CD14-positive monocyte (primary cell): ENCODE results near the gene SPATA31C2. TPM values are rescaled to one million over a fixed set of nuclear protein-coding genes. Genes with fewer than 3 reads are reported as not detected.
A peak's percentile ranks its signal among the peaks of the same experiment; 100 is the strongest.
"Not testable (repeated sequence)": the region's sequence is repeated elsewhere in the genome, so short reads cannot be mapped to it uniquely, and the experiment has no call there.

Experiments used
- DNase-seq, 3 donors: peaks; one replicate each; pipeline ENCODE4 v3.0.0-alpha.2; 2011 to 2022
- H2AFZ ChIP-seq: 2 replicates; pipeline ENCODE4 v1.6.0; 2012; ENCODE audit warnings: mild to moderate bottlenecking, low read depth, low read length, inconsistent platforms; ENCODE audit not compliant: insufficient read depth, poor library complexity, severe bottlenecking
- H3K27ac ChIP-seq, 2 donors: 1 replicate in 1 of 2; 2 replicates in 1 of 2; pipeline ENCODE4 v1.5.1; 2012 to 2013; ENCODE audit warnings: low read length in 2 of 2, control low read depth in 1 of 2, inconsistent platforms in 1 of 2, low read depth in 1 of 2, mild to moderate bottlenecking in 1 of 2
- H3K27me3 ChIP-seq, 2 donors: one replicate each; pipeline versions ENCODE4 v1.6.0 to v1.6.1; 2011 to 2013; ENCODE audit warnings: low read length in 2 of 2; ENCODE audit not compliant: control insufficient read depth in 2 of 2, insufficient read depth in 2 of 2
- H3K36me3 ChIP-seq, 2 donors: replicated peaks in 1 of 2; 1 replicate in 1 of 2; 2 replicates in 1 of 2; pipeline versions ENCODE4 v1.5.1 to v1.6.1; 2012 to 2013; ENCODE audit warnings: low read length in 2 of 2, control low read depth in 1 of 2, inconsistent platforms in 1 of 2, mild to moderate bottlenecking in 1 of 2; ENCODE audit not compliant: insufficient read depth in 2 of 2, control insufficient read depth in 1 of 2
- H3K4me1 ChIP-seq, 2 donors: 1 replicate in 1 of 2; 2 replicates in 1 of 2; pipeline versions ENCODE4 v1.5.1 to v1.6.1; 2012 to 2013; ENCODE audit warnings: low read length in 2 of 2, control low read depth in 1 of 2, inconsistent platforms in 1 of 2, mild to moderate bottlenecking in 1 of 2, moderate library complexity in 1 of 2; ENCODE audit not compliant: insufficient read depth in 2 of 2, control insufficient read depth in 1 of 2
- H3K4me2 ChIP-seq: replicated peaks from 2 replicates; pipeline ENCODE3; 2012; ENCODE audit warnings: low read length, moderate library complexity, mild to moderate bottlenecking; ENCODE audit not compliant: poor library complexity, severe bottlenecking; ENCODE audit errors: extremely low read depth
- H3K4me3 ChIP-seq, 3 experiments: fragments of 200-600 bp in 1 of 3; sonication (generic) in 1 of 3; replicated peaks in 1 of 3; 1 replicate in 2 of 3; 2 replicates in 1 of 3; pipeline ENCODE4 v1.5.1; 2011 to 2013; ENCODE audit warnings: low read length in 3 of 3, mild to moderate bottlenecking in 3 of 3, control low read depth in 2 of 3, low read depth in 2 of 3, inconsistent platforms in 1 of 3, moderate library complexity in 1 of 3
- H3K79me2 ChIP-seq: 2 replicates; pipeline ENCODE4 v1.6.0; 2012; ENCODE audit warnings: mild to moderate bottlenecking, control low read depth, inconsistent platforms, low read length, moderate library complexity; ENCODE audit not compliant: insufficient read depth
- H3K9ac ChIP-seq: 2 replicates; pipeline ENCODE4 v1.6.0; 2017; ENCODE audit warnings: low read length, mild to moderate bottlenecking; ENCODE audit not compliant: insufficient read depth, poor library complexity, severe bottlenecking
- H3K9me3 ChIP-seq, 2 donors: replicated peaks in 1 of 2; 1 replicate in 1 of 2; 2 replicates in 1 of 2; pipeline versions ENCODE4 v1.5.1 to v1.6.1; 2012 to 2013; ENCODE audit warnings: low read length in 2 of 2, control low read depth in 1 of 2; ENCODE audit not compliant: control insufficient read depth in 1 of 2, insufficient read depth in 1 of 2
- H4K20me1 ChIP-seq: 2 replicates; pipeline ENCODE4 v1.6.0; 2012; ENCODE audit warnings: mild to moderate bottlenecking, low read length, control low read depth, moderate library complexity; ENCODE audit not compliant: insufficient read depth
- H3K27ac Mint-ChIP-seq, 7 donors: one replicate each; pipeline ENCODE4 v1.8.0; 2020; ENCODE audit warnings: mild to moderate bottlenecking in 7 of 7, mixed read lengths in 7 of 7, moderate library complexity in 6 of 7, inconsistent platforms in 2 of 7
- H3K27me3 Mint-ChIP-seq, 3 donors: one replicate each; pipeline ENCODE4 v1.8.0; 2021 to 2022; ENCODE audit warnings: low read depth in 3 of 3, mild to moderate bottlenecking in 3 of 3, mixed read lengths in 3 of 3, moderate library complexity in 3 of 3, inconsistent platforms in 1 of 3
- H3K36me3 Mint-ChIP-seq, 2 donors: one replicate each; pipeline ENCODE4 v1.8.0; 2020; ENCODE audit warnings: mixed read lengths in 2 of 2, inconsistent platforms in 1 of 2, mild to moderate bottlenecking in 1 of 2
- H3K4me1 Mint-ChIP-seq: one replicate; pipeline ENCODE4 v1.8.0; 2020; ENCODE audit warnings: mild to moderate bottlenecking, mixed read lengths
- H3K4me3 Mint-ChIP-seq, 2 donors: one replicate each; pipeline ENCODE4 v1.8.0; 2020; ENCODE audit warnings: mild to moderate bottlenecking in 2 of 2, mixed read lengths in 2 of 2, moderate library complexity in 1 of 2
- H3K9me3 Mint-ChIP-seq, 7 donors: one replicate each; pipeline ENCODE4 v1.8.0; 2020 to 2022; ENCODE audit warnings: mixed read lengths in 7 of 7, mild to moderate bottlenecking in 6 of 7, moderate library complexity in 6 of 7, inconsistent platforms in 2 of 7
- CTCF ChIP-seq: fragments of 200-600 bp; IDR thresholded peaks from one replicate; pipeline ENCODE4 v1.8.0; 2022; ENCODE audit warnings: antibody characterized with exemption, mild to moderate bottlenecking
- WGBS: methylation state at CpG from one replicate; pipeline ENCODE4 v1.1.5; 2013; ENCODE audit warnings: missing lambda C conversion rate; ENCODE audit not compliant: insufficient coverage; 5-methylcytosine and 5-hydroxymethylcytosine counted together
- intact Hi-C, 2 donors: fragments of 100-400 bp; cut with micrococcal nuclease; formaldehyde crosslinking; loops; one replicate each; pipeline versions ENCODE4 v1.15.0 to v1.15.1; 2023
- polyA plus RNA-seq, 3 donors: library from polyadenylated mRNA; depleted of rRNA in 1 of 3; unstranded in 2 of 3; stranded (reverse) in 1 of 3; fragments of 300-500 nt in 2 of 3; fragments of >200 nt in 1 of 3; fragmentation: Illumina TruSeq in 2 of 3; gene quantifications; 1 replicate in 2 of 3; 2 replicates in 1 of 3; pipeline ENCODE4 v1.2.3, GENCODE V29; 2012 to 2021

SPATA31C2 gene
- polyA plus RNA-seq, 3 donors = not detected

GRCh38 chr9:88143179-88143578, 4.9 kb upstream of the SPATA31C2 start:
- no peaks in the 10 kb centered on the region for H3K36me3 ChIP-seq
- H3K4me2 ChIP-seq = no peak overlapping the region
- no peak overlapping the region for H3K27ac ChIP-seq
- no peak for DNase-seq
- no peaks in the 10 kb centered on the region for H3K27me3 ChIP-seq
- no CpG with 5 or more reads among the region's 3 CpGs for WGBS
- peaks cover 0 to 2% (median 0%) of the 10 kb centered on the region in 7 donors for H3K9me3 Mint-ChIP-seq
- intact Hi-C loops = no loop called here
- H3K79me2 ChIP-seq = no peaks in the 10 kb centered on the region
- H3K27ac Mint-ChIP-seq = no peak overlapping the region
- no peaks in the 10 kb centered on the region for H3K36me3 Mint-ChIP-seq
- peaks cover 1 to 4% (median 3%) of the 10 kb centered on the region in 3 donors for H3K27me3 Mint-ChIP-seq
- H3K4me3 Mint-ChIP-seq = no peak overlapping the region
- no peak for TF ChIP-seq CTCF
- no peak overlapping the region for H2AFZ ChIP-seq
- no peaks in the 10 kb centered on the region for H3K9me3 ChIP-seq
- H3K4me3 ChIP-seq = no peak overlapping the region
- peaks cover 3% of the 10 kb centered on the region for H3K4me1 Mint-ChIP-seq
- H4K20me1 ChIP-seq = no peaks in the 10 kb centered on the region
- H3K4me1 ChIP-seq = no peaks in the 10 kb centered on the region
- no peak overlapping the region for H3K9ac ChIP-seq

- H3K4me1 ChIP-seq, H3K4me3 ChIP-seq, H3K36me3 Mint-ChIP-seq, H3K4me1 Mint-ChIP-seq, H3K9me3 Mint-ChIP-seq, intact Hi-C loops, H3K4me2 ChIP-seq, H3K9me3 ChIP-seq, H3K27ac ChIP-seq, H4K20me1 ChIP-seq, H2AFZ ChIP-seq, H3K36me3 ChIP-seq, H3K79me2 ChIP-seq, H3K27me3 Mint-ChIP-seq, H3K27me3 ChIP-seq, H3K9ac ChIP-seq, DNase-seq: not testable (repeated sequence)
- H3K4me3 Mint-ChIP-seq = peak overlapping the region in 1 of 2 donors; percentile 53
- WGBS = no CpG with 5 or more reads among the region's 12 CpGs
- peak overlapping the region in 2 of 7 donors; percentile 28 to 42 for H3K27ac Mint-ChIP-seq
Observed at GRCh38 chr9:88133552-88133951, 4.7 kb downstream of the SPATA31C2 start.

GRCh38 chr9:88129556-88129955, 8.7 kb downstream of the SPATA31C2 start:
- H3K4me1 Mint-ChIP-seq, H3K4me3 Mint-ChIP-seq, H3K4me2 ChIP-seq, H3K79me2 ChIP-seq, intact Hi-C loops, H3K27me3 ChIP-seq, H2AFZ ChIP-seq, H3K4me1 ChIP-seq, H4K20me1 ChIP-seq, H3K9ac ChIP-seq, H3K27ac ChIP-seq, H3K4me3 ChIP-seq, H3K9me3 ChIP-seq, H3K9me3 Mint-ChIP-seq, H3K36me3 ChIP-seq, DNase-seq, H3K36me3 Mint-ChIP-seq, H3K27me3 Mint-ChIP-seq, H3K27ac Mint-ChIP-seq: not testable (repeated sequence)
- WGBS = 67% methylated on average over 4 of the region's 9 CpGs

- H3K27me3 Mint-ChIP-seq, H3K27me3 ChIP-seq, H3K27ac Mint-ChIP-seq, H3K79me2 ChIP-seq, H3K9ac ChIP-seq, H3K36me3 ChIP-seq, H3K4me3 ChIP-seq, H3K4me1 Mint-ChIP-seq, H2AFZ ChIP-seq, H4K20me1 ChIP-seq, H3K36me3 Mint-ChIP-seq, H3K27ac ChIP-seq, intact Hi-C loops, DNase-seq, H3K9me3 ChIP-seq, H3K4me3 Mint-ChIP-seq, H3K4me2 ChIP-seq, H3K9me3 Mint-ChIP-seq, H3K4me1 ChIP-seq: not testable (repeated sequence)
- 95% methylated on average over 7 of the region's 13 CpGs for WGBS
Observed at GRCh38 chr9:88127700-88128300, 10.5 kb downstream of the SPATA31C2 start.
